ENCODE results near the gene ALG12.
"Not testable (repeated sequence)": the region's sequence is repeated elsewhere in the genome, so short reads cannot be mapped to it uniquely, and the experiment has no call there.

The ALG12 gene

DNA sequence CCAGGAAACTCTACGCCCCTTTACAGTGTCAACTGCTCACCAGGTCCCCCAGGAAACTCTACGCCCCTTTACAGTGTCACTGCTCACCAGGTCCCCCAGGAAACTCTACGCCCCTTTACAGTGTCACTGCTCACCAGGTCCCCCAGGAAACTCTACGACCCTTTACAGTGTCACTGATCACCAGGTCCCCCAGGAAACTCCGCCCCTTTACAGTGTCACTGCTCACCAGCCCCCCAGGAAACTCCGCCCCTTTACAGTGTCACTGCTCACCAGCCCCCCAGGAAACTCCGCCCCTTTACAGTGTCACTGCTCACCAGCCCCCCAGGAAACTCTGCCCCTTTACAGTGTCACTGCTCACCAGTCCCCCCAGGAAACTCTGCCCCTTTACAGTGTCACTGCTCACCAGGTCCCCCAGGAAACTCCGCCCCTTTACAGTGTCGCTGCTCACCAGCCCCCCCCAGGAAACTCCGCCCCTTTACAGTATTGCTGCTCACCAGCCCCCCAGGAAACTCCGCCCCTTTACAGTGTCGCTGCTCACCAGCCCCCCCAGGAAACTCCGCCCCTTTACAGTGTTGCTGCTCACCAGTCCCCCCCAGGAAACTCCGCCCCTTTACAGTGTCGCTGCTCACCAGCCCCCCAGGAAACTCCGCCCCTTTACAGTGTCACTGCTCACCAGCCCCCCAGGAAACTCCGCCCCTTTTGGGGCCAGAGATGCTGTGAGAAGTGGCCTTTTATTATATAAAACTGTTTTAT is 27.0 kb upstream of the ALG12 start:
- DNase-seq (ENCODE audit: low read depth) = not testable (repeated sequence)

DNA sequence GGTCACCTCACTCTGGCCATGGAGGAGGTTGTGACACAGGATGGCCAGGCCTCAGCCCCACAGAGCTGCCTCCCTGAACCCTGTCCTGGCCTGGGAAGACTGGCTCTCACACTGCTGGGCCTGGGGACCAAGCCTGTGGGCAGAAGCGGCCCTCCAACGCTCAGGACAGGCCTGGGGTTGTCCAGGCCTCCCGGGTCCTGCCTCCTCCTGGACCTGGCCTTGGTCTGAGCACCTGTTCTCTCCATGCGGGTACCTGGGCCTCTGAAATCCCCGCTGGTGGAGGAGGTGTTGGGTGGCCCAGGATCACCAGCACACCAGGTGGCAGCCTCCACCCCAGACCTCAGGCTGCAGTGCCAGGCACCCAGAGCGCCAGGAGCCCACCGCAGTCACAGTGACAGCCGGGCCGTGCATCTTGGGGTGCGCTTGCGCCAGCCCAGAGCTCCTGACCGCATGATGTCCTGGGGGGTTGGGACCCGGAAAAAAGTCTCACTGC is 26.2 kb upstream of the ALG12 start:
- no peak for DNase-seq (ENCODE audit: low read depth)

DNA sequence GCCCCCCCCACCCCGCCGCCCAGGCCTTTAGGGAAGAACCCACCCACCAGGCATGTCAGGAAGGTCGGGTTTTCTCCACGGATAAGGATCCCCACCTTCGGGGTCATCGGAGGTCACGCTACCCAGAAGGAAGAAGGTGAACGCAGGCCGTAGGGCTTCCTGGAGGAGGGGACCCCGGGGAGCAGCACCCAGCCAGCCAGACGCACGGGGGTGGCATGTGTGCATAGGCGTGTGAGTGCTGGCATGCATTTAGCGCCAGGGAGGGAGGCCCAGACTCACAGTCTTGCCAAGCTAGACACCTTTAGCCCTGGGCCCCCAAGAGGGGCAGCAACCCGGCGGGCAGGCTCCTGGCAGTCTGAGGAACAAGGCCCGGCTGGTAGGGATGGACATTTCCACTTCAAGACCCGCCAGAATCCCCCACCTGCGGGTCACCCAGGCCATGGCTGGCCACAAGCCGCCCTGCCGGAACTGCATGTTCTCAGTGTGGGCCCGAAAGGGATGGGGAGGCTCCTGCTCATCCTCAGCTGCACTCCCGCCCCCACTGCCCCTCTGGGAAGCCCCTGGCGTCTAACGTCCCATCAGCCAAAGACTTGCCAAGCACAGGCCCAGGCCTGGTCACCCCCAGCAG is 25.6 kb upstream of the ALG12 start:
- no peak for DNase-seq (ENCODE audit: low read depth)

DNA sequence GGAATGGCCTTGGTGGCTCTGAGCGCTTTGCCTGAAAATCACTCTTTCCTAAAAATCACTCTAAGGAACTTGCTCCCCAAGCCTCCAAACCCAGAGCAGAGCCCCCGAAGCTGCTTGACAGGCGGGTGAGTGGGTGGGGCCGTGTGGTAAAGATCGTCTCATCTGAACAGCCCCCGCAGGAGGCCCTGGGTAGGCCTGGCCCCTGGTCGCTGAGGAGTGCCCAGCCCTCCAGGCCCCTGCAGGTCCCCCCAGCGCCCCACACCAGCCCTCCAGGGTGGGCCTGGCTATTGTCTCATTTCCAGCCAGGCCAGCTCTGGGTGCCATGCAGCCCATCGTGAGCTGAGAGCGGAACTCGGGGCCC is 25.1 kb upstream of the ALG12 start:
- DNase-seq (ENCODE audit: low read depth) = no peak

DNA sequence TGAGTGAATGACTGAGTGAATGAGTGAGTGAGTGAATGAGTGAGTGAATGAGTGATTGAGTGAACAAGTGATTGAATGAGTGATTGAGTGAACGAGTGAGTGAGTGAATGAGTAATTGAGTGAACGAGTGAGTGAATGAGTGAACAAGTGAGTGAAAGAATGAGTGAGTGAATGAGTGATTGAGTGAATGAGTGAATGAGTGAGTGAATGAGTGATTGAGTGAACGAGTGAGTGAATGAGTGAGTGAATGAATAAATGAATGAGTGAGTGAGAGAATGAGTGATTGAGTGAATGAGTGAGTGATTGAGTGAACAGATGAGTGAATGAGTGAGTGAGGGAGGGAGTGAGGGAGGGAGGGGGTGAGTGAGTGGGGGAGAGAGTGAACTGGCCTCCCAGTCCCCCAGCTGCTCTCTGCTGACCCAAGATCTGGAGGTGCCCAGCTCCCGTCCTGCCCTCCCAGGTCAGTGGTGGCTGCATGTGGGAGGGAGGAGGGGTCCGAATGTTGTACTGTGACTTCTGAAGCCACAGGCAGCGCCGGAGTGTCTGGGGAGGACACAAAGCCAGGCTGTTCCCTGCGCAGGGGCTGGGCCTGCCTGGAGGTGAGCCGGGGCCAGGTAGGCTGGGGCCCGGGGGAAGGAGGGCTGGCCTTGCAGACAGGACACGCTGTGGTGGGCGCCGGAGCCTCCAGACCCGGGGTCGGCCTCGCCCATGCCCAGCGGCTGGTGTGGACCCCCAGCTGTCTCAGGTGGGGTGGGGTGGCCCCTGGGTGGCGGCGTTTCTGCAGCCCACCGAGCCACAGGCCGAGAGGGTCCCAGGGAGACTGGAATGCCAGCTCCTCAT is 24.5 kb upstream of the ALG12 start:
- DNase-seq (ENCODE audit: low read depth) = no peak

DNA sequence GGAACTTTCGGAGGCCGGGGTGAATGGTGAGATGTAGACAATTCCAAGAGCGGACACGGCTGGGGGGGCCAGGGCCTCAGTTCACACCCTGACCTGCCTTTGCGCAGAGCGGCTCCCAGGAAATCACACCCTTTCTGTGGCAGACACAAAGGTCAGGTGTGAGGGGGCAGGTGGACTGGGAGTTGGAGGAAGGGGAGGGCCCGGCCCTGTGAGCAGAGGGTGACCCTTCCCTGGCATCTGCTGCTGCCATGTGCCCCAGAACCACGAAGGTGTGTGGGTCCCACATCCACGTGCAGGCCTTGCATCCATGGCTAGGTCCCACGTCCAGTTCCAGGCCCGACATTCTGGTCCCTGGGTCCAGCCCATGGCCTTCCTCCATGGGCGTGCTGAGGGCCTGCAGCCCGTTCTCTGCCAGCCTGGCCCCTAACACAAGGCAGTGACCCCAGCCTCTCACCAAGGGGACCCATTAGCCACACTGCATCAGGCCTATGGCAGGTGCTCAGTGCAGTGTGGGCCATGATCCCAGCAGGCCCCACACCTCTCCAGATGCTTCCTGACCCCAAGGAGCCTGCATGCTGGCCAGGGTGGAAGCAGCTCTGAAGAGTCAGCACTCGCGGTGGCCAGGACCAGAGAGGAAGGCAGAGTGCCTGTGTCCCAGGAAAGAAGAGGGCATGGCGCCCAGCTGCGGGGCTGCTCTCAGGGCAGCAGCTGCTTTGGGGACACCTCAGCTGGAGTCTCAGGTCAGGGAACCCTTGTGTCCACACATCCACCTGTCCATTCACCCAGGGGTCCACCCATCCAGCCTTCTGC is 23.5 kb upstream of the ALG12 start:
- DNase-seq (ENCODE audit: low read depth) = no peak

DNA sequence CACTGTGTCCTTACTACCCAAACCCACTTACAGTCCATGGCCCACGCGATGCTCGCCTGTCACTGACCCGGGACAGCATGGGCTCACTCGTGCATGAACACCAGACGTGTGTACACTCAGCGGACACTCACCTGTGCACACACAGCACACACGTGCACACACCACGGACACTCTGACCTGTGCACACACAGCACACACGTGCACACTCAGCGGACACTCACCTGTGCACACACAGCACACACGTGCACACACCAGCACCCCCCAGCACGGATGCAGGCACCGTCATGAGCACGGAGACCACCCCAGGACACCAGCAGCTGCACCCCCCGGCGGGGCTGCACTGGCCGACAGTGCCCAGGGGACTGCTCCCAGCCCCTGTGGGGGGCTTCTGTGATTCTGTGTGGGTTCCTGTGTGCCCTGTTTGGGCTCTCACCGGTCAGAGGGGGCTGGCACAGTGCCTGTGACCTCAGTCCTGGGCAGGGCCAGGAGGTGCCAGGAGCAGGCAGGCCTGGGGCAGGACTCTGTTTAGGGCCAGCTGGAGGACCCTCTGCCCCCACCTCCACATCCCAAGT is 20.4 kb upstream of the ALG12 start:
- no peak for DNase-seq (ENCODE audit: low read depth)

DNA sequence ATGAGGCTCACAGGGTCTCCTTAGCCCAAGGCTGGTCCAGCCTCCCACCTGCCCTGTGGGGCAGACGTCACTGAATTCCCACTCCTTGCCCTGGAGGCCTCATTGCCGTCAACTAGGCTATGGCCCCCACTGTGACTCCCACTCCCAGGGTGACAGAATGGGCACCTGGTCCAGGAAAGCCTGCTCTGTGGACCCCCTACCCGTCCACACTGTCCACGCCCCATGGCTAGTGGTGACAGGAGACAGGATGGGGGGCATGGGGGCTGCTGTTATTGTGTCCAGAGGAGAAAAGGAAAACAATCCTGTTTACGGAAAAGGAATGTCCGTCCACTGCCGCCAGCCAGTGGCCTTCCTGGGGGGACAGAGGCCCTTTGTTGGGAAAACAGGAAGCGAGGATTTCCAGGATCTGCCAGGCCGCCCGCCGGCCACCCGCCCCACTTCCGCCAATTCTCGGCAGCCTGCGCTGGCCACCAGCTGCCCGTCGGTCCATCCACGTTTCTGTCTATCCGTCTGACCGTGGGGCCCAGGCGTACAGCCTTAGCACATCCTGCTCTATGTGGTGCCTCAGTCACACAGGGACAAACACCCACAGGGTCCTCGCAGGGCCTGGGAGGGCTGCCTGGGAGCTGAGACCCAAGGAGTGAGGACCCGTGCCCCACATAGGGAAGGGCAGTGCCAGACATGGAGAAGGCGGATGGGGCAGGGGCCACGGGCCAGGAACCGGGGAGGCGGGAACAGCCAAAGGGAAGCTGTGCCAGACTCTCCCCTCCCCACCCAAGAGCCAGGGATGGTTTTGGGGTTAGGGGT is 19.7 kb upstream of the ALG12 start:
- no peak for DNase-seq (ENCODE audit: low read depth)

DNA sequence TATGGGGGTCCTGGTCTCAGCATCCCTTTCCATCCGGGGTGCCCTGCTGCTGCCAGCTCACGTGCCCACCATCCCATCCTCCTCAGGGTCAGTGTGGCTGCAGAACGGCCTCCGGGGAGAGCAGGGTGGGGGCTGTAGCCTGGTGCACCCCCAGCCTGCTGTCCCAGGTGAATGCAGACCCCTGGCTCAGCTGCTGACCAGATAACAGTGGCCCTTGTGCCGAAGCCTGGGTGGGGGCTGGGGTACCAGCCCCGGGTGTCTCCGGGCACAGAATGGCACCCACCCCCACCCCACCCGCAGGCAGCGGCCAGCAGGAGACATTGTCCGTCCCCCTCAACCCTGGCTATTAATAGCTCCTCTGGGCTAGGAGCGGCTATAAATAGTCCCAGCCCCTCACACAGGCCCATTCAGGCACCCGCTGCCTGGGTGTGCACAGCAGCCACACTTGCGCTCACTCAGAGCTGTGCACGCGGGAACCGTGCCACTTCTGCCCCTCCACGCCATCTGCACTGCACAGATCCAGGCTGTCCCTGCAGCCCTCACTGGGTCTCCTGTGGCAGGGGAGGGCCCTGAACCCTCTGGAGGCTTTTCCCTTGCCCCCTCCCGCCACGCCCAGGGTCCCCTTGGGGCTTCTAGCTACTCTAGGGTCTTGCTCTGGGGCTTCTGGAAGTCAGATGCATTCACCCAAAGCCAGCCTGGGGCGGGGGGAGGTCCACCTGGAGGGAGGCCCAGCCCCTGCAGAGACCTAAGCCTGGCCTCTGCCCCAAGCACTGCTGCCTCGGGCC is 18.9 kb upstream of the ALG12 start:
- DNase-seq (ENCODE audit: low read depth) = no peak

DNA sequence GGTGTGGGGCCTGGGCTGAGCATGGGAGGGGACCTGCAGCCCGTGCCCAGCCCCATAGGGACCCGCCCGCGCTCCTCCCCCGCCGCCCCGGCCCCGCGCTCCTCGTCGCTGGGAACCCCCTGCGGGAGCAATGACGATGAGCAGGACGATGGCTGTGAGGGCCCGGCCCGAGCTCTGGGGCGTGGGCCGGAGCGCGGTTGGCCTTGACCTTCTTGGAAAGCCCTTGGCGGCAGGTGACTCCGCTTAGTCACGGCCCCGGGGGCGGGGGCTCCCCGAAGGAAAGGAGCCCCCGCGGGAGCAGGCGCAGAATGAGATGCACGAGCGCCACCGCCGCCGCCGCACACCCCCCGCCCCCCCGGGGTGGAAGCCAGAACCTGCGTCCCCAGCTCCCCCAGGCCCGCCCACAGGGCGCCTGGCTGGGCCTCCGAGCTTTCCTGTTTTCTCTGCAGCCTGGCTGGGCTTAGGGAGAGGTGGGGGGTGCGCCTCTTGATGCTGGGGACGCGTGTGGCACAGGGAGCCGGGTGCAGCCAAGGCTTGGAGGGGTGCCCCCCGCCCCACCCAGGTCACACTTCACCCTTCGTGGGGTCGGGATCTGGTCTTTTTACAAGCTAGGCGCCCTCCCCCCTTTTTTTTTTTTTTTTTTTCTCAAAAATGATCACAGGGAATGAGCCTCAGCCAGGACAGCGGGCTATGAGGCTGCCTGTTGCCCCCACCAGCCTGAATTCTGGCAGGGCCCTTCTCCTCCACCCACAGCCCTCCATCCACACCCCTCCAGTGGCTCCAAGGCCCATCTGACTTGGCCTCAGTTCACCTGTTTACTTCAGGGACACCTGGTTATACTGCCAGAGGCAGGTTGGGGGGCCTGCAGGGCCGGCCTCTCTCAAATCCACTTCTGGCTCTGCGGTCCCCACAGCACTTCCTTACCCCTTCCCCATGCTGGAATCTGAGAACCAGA is 18.1 kb upstream of the ALG12 start:
- DNase-seq (ENCODE audit: low read depth) = peak; percentile 76

DNA sequence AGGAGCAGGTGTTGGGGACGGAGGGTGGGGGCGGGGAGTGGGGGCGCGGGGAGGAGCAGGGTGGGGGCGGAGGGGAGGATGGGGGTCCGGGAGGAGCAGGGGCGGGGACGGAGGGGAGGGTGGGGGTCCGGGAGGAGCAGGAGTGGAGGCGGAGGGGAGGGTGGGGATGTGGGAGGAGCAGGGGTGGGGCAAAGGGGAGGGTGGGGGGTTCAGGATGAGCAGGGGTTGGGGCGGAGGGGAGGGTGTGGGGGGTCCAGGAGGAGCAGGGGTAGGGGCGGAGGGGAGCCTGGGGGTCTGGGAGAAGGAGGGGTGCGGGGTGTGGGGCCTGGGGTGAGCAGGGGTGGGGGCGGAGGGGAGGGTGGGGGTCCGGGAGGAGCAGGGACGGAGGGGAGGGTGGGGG is 17.3 kb upstream of the ALG12 start:
- no peak for DNase-seq (ENCODE audit: low read depth)

DNA sequence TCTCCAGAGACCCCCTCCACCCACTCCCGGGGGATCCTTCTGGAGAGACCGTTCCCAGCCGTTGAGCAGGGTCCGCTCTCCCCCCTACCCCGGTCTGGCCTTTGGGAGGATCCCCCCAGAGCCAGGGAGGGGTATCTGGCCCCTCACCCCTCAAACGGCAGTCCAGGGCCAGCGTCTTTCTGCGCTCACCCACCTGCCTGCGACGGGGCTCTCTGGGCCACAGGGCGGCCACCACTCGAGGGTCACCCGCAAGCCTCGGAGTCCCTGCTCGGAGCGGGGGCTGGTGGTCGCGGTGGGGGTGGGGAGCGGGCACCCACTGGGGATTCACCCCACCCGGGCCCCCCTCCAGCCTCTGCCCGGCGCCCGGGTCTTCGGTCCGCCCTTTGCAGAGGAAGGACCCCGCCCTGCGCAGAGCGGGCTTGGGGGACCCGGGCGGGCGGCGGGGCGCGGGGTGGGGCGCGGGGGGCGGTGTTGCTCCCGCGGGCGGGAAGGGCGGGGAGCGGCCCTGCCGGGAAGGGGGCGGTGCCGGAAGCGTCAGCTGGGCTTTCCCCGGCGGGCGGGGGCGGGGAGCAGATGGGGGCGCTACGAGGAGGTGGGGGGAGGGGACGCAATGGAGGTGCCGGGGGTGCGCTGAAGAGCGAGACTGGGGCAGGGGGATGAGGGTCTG is 16.8 kb upstream of the ALG12 start:
- DNase-seq (ENCODE audit: low read depth) = peak; percentile 73

DNA sequence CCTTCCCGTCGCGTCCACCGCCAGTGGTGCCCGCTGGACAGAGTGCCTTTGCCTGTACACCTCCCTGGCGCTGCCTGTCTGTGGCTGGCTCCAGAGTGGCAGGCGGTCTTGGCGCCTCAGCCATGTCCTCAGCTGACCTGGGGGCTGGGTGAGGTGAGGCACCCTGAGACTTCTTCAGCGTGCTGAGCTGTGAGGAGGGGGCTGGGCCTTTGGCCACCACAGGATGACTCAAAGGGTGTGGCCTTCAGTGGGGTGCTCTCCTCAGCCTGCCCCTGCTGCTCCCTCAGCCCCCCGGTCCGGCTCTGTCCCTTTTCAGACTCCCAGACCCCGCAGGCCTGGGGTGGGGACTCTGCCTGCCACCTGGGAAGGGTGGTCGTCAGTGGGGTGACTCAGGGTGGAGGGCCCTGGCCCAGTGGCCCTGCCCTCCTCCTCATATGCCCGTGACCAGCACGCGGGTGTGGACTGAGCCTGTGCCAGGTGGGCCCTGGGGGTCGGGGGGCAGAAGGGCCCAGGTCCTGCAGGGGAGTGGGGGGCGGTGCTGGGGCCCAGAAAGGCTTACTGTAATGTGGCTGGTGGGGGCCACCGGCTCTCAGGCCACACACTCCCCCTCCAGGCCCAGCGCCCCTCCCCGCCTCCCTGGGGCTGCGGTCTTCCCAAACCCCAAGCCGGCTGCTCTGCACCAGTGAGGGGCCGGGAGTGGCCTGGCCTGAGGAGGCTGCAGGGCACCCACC is 16.1 kb upstream of the ALG12 start:
- no peak for DNase-seq (ENCODE audit: low read depth)

DNA sequence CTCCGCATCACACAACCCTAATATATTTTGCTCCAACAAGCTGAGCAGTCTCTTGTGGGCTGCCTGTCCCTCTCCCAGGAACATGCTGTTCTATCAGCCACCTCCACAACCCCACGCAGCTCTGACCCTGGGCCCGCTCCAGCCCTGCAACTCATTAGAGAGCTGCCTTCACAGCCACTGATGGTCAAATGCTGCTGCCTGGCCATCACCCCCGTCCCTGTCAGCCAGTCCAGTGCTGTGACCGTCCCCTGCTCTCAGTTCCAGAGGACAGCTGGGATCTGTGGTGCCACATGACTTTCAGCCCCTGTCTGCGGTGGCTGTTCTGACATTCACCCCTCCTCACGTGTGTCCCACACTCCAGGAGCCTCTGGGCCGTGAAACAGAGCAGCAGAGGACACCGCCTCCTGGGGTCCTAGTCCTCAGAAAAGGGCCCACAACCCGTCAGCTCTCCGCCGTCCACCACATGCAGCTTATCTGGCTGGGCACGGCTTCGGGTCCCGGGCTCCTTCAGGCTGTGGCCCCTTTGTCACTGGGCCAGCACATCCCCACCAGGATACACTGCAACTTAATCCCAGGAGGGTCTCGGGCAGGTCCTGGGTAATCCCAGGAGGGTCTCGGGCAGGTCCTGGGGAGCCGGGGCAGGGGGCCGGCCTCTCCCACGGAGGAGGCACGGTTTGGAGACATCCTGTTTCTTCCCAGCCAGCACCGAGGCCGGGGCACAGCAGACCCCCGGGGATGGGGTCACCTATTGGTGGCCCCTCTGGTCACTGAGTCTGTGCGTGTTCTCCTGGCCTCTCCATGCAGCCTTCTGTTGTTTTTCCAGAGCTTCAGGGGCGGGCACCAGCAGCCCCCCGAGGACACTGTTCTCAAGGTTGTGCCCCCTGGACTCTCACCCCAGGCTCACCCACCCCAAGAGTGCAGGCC is 15.3 kb upstream of the ALG12 start:
- DNase-seq (ENCODE audit: low read depth) = no peak

DNA sequence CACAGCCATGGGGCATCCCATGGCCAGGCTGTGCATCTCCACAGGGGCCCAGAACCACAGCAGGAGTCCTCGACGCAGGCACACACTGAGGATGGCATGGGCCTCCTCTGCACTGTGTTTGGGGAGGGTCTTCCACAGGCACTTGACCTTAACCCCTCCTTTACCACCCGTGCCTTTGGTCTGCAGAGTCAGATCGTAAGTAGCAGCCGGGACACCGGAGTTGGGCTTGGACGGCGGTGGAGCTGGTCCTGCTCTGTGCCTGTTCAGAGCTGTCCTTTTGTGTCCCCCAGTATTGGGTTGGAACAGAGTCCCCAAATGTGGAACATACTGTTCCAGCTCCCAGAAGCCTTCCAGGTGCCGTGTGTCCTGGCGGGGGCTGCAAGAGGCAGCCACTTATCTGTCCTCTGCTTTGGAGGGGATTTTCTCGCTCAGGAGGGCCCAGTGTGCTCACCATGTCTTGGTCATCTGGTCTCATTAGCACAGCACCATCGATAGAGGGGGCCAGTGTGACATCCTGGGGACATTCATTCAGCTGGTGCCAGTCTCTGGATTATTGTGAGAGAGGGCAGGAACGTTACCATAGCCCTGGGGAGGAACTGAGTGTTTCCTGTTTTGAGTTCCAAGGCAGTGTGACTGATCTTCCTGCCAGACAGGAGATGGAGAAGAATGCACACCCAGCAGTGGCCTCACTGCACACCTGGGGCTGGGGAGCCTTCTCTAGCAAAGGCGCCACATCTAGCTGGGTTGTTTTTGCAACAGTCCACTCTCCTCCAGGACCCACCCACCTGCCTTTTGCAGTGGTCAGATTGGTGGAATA is 12.6 kb upstream of the ALG12 start:
- no peak for DNase-seq (ENCODE audit: low read depth)
